GM19467 (cell line): Measurements from ENCODE around the gene RGS8.

Source experiments
- ATAC-seq: cut with Tn5 transposase; IDR thresholded peaks from one replicate; pipeline ENCODE4 v1.9.1; 2021; ENCODE audit warnings: mild to moderate bottlenecking, moderate library complexity; ENCODE audit not compliant: unreplicated experiment

Gene RGS8

DNA sequence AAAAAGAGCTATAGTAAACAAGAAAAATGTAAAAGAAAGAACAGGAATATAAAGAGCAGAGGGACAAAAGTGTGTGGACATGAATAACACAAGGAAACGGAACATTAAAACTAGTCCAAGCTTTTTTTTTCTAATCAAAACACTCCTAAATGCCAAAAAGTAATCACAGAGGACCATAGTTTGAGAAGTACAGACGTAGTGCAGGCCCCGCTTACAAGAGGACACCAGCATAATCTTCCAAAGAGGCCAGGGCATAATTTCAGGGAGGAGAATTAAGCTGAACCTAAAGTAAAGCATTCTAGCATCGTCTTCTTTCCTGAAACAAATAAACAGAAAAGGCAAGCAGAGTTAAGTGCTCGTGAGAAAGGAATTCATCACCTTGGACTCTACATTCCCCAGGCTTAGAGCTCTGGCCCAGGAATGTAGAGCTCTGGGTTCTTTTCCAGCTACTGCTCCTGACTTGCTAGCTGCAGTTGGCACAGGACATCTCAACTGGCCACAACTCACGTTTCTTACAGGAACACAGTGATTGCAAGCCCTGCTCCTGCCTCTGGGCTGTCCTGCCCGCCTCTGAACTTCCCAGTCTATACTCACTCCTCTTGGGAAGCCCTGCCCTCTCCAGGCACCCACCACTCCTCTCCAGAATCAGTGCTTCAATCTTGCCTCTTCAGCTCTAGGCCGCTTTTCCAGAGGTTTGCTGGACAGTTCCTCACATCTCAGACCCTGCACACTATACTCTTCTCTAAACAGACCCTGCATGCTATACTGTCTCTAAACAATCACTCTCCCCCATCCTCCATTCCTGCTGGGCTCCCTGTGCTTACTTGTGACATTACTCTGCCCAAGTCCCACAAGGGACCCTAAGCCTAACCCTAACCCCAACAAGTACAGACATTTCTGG lies 9.8 kb downstream of the RGS8 start:
- no peak for ATAC-seq

DNA sequence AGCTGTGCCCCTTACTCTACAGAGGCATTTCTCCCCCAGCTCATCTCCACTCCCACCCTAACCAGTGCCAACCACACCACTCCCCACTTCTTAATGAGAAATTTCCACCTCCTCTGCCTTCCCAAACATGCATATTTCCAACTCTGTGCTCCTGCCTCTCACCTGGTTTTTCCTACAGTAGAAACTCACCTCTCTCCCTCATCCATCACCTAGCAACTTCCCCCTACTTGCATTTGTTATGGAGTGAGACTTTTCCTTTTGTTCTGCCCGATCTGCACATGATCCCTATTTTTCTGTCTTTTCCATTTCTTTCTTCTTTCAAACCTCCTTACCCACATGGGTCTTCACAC lies 11.9 kb downstream of the RGS8 start:
- ATAC-seq, result no peak

- ATAC-seq, result no peak
Measured at GRCh38 chr1:182671750-182672486, 12.5 kb downstream of the RGS8 start.

GRCh38 chr1:182670032-182670749 lies 14.2 kb downstream of the RGS8 start:
- ATAC-seq, result no peak

DNA sequence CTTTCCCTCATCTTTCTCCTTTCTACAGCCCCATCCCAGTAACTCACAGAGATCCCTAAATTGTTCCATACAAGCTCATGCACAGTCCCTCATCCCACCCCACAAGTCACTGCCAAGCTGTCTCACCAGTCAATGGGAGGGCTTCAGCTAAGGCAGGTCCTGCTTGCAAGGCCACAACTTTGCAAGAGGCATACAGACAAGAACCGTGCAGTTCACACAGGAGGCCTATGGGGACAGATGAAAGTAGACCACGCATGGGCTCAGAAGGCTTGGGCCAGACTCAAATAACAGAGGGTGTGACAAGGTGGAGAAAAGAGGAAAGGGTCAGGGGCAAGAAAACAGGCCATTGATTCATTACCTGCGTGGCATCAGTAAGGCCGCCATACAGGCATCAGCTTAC lies 15.1 kb downstream of the RGS8 start:
- ATAC-seq, result no peak

DNA sequence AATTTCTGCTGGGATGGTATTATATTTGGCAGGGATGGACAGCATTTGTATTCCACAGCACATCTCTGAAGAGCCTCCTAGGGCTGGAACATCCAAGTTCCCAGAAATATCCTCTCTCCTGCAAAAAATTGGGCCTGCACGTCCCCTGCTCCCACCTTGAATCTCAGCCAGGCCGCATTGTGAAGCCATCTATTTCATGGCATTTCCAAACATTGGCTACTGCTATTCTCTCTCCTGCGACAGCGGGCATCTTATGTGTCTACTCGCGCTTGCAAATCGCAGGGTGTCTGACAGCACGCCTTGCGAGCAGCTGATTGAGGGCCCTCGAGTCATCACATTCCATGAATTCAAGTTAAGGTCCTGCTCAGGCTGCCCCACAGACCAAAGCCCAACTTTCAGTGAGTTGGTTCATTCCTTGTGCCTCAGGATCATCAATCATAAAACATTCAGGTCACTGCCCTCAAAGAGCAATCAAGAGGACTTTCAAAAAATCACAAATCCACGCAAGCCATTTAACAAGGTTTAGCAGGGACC lies 15.8 kb downstream of the RGS8 start:
- ATAC-seq, result no peak

GRCh38 chr1:182667848-182668505 lies 16.4 kb downstream of the RGS8 start:
- ATAC-seq, result no peak

GRCh38 chr1:182666706-182667105 lies 17.7 kb downstream of the RGS8 start:
- no peak for ATAC-seq

GRCh38 chr1:182664296-182664695 lies 20.1 kb downstream of the RGS8 start:
- no peak for ATAC-seq

DNA sequence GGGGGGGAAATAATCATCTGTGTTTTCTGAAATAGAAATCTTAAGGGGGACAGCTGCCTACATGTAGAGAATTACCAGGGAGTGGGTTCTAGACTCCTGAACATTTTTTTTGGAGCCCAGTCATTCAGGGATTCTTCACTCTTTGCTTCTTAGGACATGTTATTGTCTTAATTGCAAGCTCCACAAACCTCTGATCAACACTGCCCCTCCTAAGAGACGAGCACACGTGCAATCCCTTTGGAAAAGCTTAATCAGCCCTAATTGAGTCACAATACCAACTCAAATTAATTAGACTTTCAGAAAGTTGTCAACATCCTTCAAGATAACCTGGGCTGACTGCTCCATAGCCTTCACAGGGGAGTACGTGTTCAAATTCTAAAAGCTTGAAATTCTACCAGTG lies 21.4 kb downstream of the RGS8 start:
- no peak for ATAC-seq

GRCh38 chr1:182662121-182662890 lies 22.1 kb downstream of the RGS8 start:
- no peak for ATAC-seq

DNA sequence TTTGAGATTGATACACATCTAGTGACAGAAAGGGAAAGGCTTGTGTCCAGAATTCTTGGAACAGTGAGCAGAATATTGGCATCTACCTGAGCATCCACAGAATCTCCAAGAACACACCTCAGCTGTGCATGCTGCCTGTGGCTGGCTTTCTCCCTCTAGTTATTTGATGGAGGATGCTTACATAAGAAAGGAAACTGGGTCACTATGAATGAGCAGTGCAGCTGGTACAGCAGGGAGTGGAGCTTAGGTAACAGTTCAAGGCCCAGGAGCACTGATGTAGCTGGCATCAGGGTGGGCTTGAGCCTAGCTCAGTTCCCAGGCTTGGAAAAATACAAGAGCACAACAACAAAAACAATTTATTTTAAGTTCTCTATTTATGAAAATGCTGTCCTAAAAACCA lies 26.3 kb downstream of the RGS8 start:
- ATAC-seq, result no peak

GRCh38 chr1:182656842-182657397 lies 27.5 kb downstream of the RGS8 start:
- no peak for ATAC-seq

DNA sequence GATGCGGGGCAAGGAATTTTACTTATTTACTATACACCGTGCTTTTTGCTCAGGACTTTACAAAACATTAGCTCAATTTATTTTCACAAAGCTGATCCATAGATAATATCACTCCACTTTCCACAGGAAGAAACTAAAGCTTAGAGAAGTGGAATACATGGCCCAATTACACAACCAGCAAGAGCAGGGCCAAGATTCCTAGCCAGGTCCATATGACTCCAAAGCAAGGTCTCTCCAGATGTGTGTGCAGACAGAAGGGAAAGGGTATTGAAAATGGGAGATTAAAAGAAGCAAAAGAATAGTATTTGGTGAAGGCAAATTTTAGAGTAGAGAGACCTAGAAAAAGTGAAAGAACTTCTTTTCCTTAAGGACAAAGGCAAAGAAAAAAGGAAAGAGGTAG lies 30.4 kb downstream of the RGS8 start:
- ATAC-seq, result no peak

DNA sequence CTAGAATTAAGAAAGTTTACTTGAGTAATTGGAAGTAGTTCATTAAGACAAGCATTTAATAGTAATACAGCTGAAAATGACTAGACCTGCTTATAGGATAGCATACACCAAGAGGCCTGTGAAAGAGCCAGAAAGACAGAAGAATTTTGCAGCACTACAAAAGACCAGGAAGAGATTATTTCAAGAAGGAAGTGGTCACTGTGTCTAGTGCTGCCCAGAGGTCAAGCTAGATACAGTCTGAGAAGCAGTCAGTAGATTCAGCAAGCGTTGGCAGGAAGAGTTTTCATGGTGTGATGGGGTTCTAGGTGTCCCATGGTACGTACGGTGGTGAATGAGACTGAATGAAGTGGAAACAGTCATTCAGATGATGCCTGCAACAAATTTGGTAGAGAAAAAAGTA lies 31.5 kb downstream of the RGS8 start:
- no peak for ATAC-seq

DNA sequence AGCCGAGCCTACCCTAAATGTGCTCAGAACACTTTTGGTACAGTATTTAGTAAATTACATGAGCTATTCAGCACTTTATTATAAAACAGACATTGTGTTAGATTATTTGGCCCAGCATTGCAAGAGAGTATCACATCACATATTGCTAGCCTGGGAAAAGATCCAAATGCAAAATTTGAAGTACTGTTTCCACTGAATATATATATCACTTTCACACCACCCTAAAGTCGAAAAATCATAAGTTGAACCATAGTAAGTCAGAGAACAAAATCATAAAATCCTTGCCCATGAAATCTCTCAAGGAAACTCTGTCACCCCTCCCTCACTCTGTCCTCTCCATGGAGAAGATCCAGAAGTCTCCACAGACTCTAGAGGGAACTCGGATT lies 33.1 kb downstream of the RGS8 start:
- no peak for ATAC-seq

GRCh38 chr1:182650678-182651338 lies 33.6 kb downstream of the RGS8 start:
- ATAC-seq, result no peak

DNA sequence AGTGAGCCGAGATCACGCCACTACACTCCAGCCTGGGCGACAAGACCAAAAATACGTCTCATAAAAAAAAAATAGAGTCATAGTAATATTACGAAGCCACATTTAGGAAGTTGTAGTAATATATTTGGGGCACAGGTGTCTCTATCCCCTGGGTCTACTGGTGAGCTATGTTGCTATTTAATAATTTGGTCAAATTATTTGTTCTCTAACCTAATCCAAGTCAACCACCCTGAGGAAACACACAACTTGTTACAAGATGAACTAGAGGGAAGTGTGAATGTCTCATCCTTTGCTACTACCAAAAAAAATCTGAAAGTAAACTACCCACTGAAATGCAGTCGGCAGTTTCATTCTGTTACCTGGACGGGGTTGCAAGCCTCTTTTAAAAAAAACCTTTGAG lies 35.3 kb downstream of the RGS8 start:
- no peak for ATAC-seq

GRCh38 chr1:182646739-182647138 lies 37.6 kb downstream of the RGS8 start:
- no peak for ATAC-seq
